ENCODE measurements around the gene CPM. TPM values are rescaled to one million over a fixed set of nuclear protein-coding genes. Genes with fewer than 3 reads are reported as not detected.
A peak's percentile ranks its signal among the peaks of the same experiment; 100 is the strongest.

Gene CPM
- total RNA-seq, 1 donor from 2014 or later = 224 TPM

DNA sequence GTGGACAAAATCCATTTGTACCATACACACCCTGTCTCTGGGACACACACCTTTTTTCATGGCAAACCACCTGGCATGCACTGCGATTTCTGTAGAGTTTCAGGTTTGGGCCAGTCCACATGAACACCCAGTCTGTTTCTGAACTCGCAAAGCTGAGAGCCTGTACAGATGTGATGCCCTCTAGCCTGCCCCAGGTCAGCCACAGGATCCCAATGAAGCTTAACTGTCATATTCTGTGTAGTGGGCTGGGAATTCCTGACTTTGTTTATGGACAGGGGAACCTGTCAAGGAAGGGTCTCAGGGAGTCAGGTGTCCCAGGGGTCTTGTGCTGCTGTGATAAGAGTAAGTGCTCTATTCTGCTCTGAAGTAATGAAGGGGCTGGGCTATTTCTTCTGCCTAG, 39.8 kb downstream of the CPM start:
- H3K4me1 ChIP-seq = peaks cover 20% of the 10 kb centered on the region
- DNase-seq (no peak), ATAC-seq (no peak)
- H3K36me3 ChIP-seq = peaks cover 14% of the 10 kb centered on the region
- TF ChIP-seq CTCF (IDR thresholded peaks at IDR 0.05) = no peak
- no peaks in the 10 kb centered on the region for H3K9me3 ChIP-seq
- no peak overlapping the region for H3K4me3 ChIP-seq
- intact Hi-C loops (cut with DNase I) = no loop called here
- no peak overlapping the region for H3K27ac ChIP-seq
- no peaks in the 10 kb centered on the region for H3K27me3 ChIP-seq (ENCODE audit: low read depth)

GRCh38 chr12:68891141-68891540, 41.8 kb downstream of the CPM start:
- ATAC-seq = no peak
- H3K27ac ChIP-seq = no peak overlapping the region
- TF ChIP-seq CTCF (IDR thresholded peaks at IDR 0.05) = no peak

GRCh38 chr12:68890701-68891113, 42.3 kb downstream of the CPM start:
- peaks cover 8% of the 10 kb centered on the region for H3K36me3 ChIP-seq
- H3K4me1 ChIP-seq = peaks cover 14% of the 10 kb centered on the region
- H3K4me3 ChIP-seq = no peak overlapping the region
- TF ChIP-seq CTCF (IDR thresholded peaks at IDR 0.05) = no peak
- intact Hi-C loops (cut with DNase I) = no loop called here
- no peaks in the 10 kb centered on the region for H3K9me3 ChIP-seq
- peak overlapping the region; percentile 24 for H3K27ac ChIP-seq
- peak in 1 of 2 donors; percentile 18 for ATAC-seq
- no peak for DNase-seq
- H3K27me3 ChIP-seq (ENCODE audit: low read depth) = no peaks in the 10 kb centered on the region

More at GRCh38 chr12:68891141-68891540, 41.8 kb downstream of the CPM start:
- no peak for DNase-seq
- intact Hi-C loops (cut with DNase I) = no loop called here
- Histone ChIP-seq H3K9me3 (no peaks in the 10 kb centered on the region), H3K27me3 (ENCODE audit: low read depth) (no peaks in the 10 kb centered on the region), H3K4me1 (peaks cover 14% of the 10 kb centered on the region), H3K36me3 (peaks cover 12% of the 10 kb centered on the region), H3K4me3 (no peak overlapping the region)

DNA sequence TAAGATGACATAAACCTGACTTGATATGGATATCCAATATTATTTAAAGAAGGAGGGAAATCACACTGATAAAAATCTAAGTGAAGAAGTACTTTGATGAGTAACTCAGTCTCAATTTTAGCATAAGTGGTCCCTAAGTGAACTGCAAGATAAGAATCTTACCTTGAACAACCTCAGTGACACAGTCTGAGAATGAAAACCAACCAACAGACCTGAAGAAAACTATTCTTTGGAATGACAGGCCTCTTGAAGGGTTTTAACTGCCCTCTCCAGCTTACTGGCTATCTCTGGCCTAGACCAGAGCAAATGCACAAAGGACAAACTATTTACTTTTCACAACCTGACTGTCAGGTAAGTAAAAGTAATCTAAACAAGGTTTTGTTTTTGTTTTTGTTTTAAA, 44.7 kb downstream of the CPM start:
- Histone ChIP-seq H3K27me3 (ENCODE audit: low read depth) (no peaks in the 10 kb centered on the region), H3K9me3 (no peaks in the 10 kb centered on the region), H3K27ac (no peak overlapping the region), H3K4me1 (peaks cover 14% of the 10 kb centered on the region), H3K36me3 (peaks cover 22% of the 10 kb centered on the region), H3K4me3 (no peak overlapping the region)
- peak in 1 of 2 donors; percentile 76 for ATAC-seq
- no peak for TF ChIP-seq CTCF (IDR thresholded peaks at IDR 0.05)
- no peak for DNase-seq
- intact Hi-C loops (cut with DNase I) = no loop called here

- TF ChIP-seq CTCF (IDR thresholded peaks at IDR 0.05) = no peak
- intact Hi-C loops (cut with DNase I) = no loop called here
- no peak overlapping the region for H3K27ac ChIP-seq
- no peaks in the 10 kb centered on the region for H3K27me3 ChIP-seq (ENCODE audit: low read depth)
- H3K4me1 ChIP-seq = peaks cover 14% of the 10 kb centered on the region
- no peak overlapping the region for H3K4me3 ChIP-seq
- H3K36me3 ChIP-seq = peaks cover 28% of the 10 kb centered on the region
- DNase-seq (no peak), ATAC-seq (no peak)
- H3K9me3 ChIP-seq = no peaks in the 10 kb centered on the region
Observed at GRCh38 chr12:68887641-68888040, 45.3 kb downstream of the CPM start.
